H9 (cell line): ENCODE measurements around the gene CCNT2. TPM values are rescaled to one million over a fixed set of nuclear protein-coding genes. Genes with fewer than 3 reads are reported as not detected.

Experiments
- DNase-seq: peaks from one replicate; pipeline ENCODE4 v3.0.0-alpha.2; 2017
- H2AFZ ChIP-seq: one replicate; pipeline ENCODE4 v1.6.1; 2013; ENCODE audit warnings: mild to moderate bottlenecking, low read length, control low read depth, moderate library complexity
- H2AK5ac ChIP-seq: 2 replicates; pipeline ENCODE4 v1.6.1; 2013; ENCODE audit warnings: low read length, control low read depth, mixed read lengths; ENCODE audit not compliant: insufficient read length
- H2BK120ac ChIP-seq: one replicate; pipeline ENCODE4 v1.6.1; 2013; ENCODE audit warnings: low read depth, mild to moderate bottlenecking, low read length, control low read depth, inconsistent platforms; ENCODE audit not compliant: poor library complexity, severe bottlenecking
- H2BK12ac ChIP-seq: 2 replicates; pipeline ENCODE4 v1.6.1; 2013; ENCODE audit warnings: low read length, control low read depth, mixed read lengths, low read depth; ENCODE audit not compliant: insufficient read length
- H2BK15ac ChIP-seq: 2 replicates; pipeline ENCODE4 v1.6.1; 2013; ENCODE audit warnings: low read depth, low read length, control low read depth
- H2BK20ac ChIP-seq: one replicate; pipeline ENCODE4 v1.6.1; 2013; ENCODE audit warnings: low read depth, mild to moderate bottlenecking, low read length, control low read depth, inconsistent platforms; ENCODE audit not compliant: poor library complexity, severe bottlenecking
- H2BK5ac ChIP-seq: 2 replicates; pipeline ENCODE4 v1.6.1; 2013; ENCODE audit warnings: low read length, control low read depth, mixed read lengths; ENCODE audit not compliant: insufficient read length
- H3K14ac ChIP-seq: 2 replicates; pipeline ENCODE4 v1.6.1; 2013; ENCODE audit warnings: low read length, control low read depth; ENCODE audit not compliant: insufficient read depth
- H3K18ac ChIP-seq: 2 replicates; pipeline ENCODE4 v1.6.1; 2013; ENCODE audit warnings: low read depth, mild to moderate bottlenecking, mixed read lengths, low read length, control low read depth; ENCODE audit not compliant: insufficient read length
- H3K23ac ChIP-seq: 2 replicates; pipeline ENCODE4 v1.6.1; 2013; ENCODE audit warnings: low read length, control low read depth, mixed read lengths, low read depth; ENCODE audit not compliant: insufficient read length
- H3K23me2 ChIP-seq: 2 replicates; pipeline ENCODE4 v1.6.1; 2013; ENCODE audit warnings: low read depth, mild to moderate bottlenecking, mixed read lengths, low read length, control low read depth; ENCODE audit not compliant: insufficient read length, poor library complexity, severe bottlenecking
- H3K27ac ChIP-seq: 2 replicates; pipeline ENCODE4 v1.5.1; 2013; ENCODE audit warnings: low read length, control low read depth, mixed read lengths, low read depth; ENCODE audit not compliant: insufficient read length
- H3K27me3 ChIP-seq: 2 replicates; pipeline ENCODE4 v1.6.1; 2013; ENCODE audit warnings: low read length, control low read depth, inconsistent platforms; ENCODE audit not compliant: insufficient read depth
- H3K4ac ChIP-seq: 2 replicates; pipeline ENCODE4 v1.6.1; 2013; ENCODE audit warnings: low read depth, mild to moderate bottlenecking, control low read depth, inconsistent platforms, low read length, moderate library complexity
- H3K4me1 ChIP-seq: 2 replicates; pipeline ENCODE4 v1.6.1; 2013; ENCODE audit warnings: low read length, control low read depth, inconsistent platforms; ENCODE audit not compliant: insufficient read depth
- H3K4me2 ChIP-seq: 2 replicates; pipeline ENCODE4 v1.6.1; 2013; ENCODE audit warnings: low read length, control low read depth, mixed read lengths; ENCODE audit not compliant: insufficient read length, insufficient read depth
- H3K56ac ChIP-seq: 2 replicates; pipeline ENCODE4 v1.6.1; 2013; ENCODE audit warnings: low read depth, mild to moderate bottlenecking, mixed read lengths, low read length, control low read depth; ENCODE audit not compliant: insufficient read length
- H3K79me1 ChIP-seq: 2 replicates; pipeline ENCODE4 v1.6.1; 2013; ENCODE audit warnings: low read depth, mild to moderate bottlenecking, moderate library complexity, low read length, control low read depth, inconsistent platforms; ENCODE audit not compliant: insufficient read depth, poor library complexity, severe bottlenecking
- H3K79me2 ChIP-seq: 2 replicates; pipeline ENCODE4 v1.6.1; 2013; ENCODE audit warnings: low read length, control low read depth, inconsistent platforms; ENCODE audit not compliant: insufficient read depth
- H3K9ac ChIP-seq: 2 replicates; pipeline ENCODE4 v1.6.1; 2013; ENCODE audit warnings: low read length, control low read depth, mixed read lengths; ENCODE audit not compliant: insufficient read length; ENCODE audit errors: extremely low read depth
- H3K9me3 ChIP-seq: one replicate; pipeline ENCODE4 v1.6.1; 2013; ENCODE audit warnings: low read depth, low read length, inconsistent platforms; ENCODE audit not compliant: control insufficient read depth
- H3T11ph ChIP-seq: one replicate; pipeline ENCODE4 v1.6.1; 2013; ENCODE audit warnings: mild to moderate bottlenecking, low read length, control low read depth, inconsistent platforms
- H4K20me1 ChIP-seq: one replicate; pipeline ENCODE4 v1.6.1; 2013; ENCODE audit not compliant: control insufficient read depth, insufficient read length, insufficient read depth
- H4K5ac ChIP-seq: 2 replicates; pipeline ENCODE4 v1.6.1; 2013; ENCODE audit warnings: low read depth, mild to moderate bottlenecking, mixed read lengths, low read length, control low read depth; ENCODE audit not compliant: insufficient read length
- H4K8ac ChIP-seq: replicated peaks from 2 replicates; pipeline ENCODE4 v1.6.1; 2013; ENCODE audit warnings: low read length, control low read depth, mixed read lengths, low read depth; ENCODE audit not compliant: insufficient read length
- H4K91ac ChIP-seq: 2 replicates; pipeline ENCODE4 v1.6.1; 2013; ENCODE audit warnings: low read depth, mild to moderate bottlenecking, moderate library complexity, mixed read lengths, low read length, control low read depth; ENCODE audit not compliant: insufficient read length
- H3K27ac Mint-ChIP-seq, 3 experiments: 2 replicates in 2 of 3; 3 replicates in 1 of 3; pipeline ENCODE4 v1.8.0; 2020 to 2021; ENCODE audit warnings: mixed read lengths in 3 of 3, mild to moderate bottlenecking in 1 of 3, moderate library complexity in 1 of 3
- H3K27me3 Mint-ChIP-seq: 2 replicates; pipeline ENCODE4 v1.8.0; 2021; ENCODE audit warnings: low read depth, mild to moderate bottlenecking, moderate library complexity, mixed read lengths
- H3K36me3 Mint-ChIP-seq, 3 experiments: 2 replicates in 2 of 3; 3 replicates in 1 of 3; pipeline ENCODE4 v1.8.0; 2020 to 2021; ENCODE audit warnings: low read depth in 3 of 3, mixed read lengths in 3 of 3; ENCODE audit not compliant: insufficient read depth in 1 of 3
- H3K4me1 Mint-ChIP-seq, 2 experiments: 2 replicates each; pipeline ENCODE4 v1.8.0; 2020; ENCODE audit warnings: mixed read lengths in 2 of 2
- H3K4me3 Mint-ChIP-seq, 2 experiments: 2 replicates in 1 of 2; 3 replicates in 1 of 2; pipeline ENCODE4 v1.8.0; 2020 to 2021; ENCODE audit warnings: mild to moderate bottlenecking in 2 of 2, mixed read lengths in 2 of 2, moderate library complexity in 1 of 2
- H3K9me3 Mint-ChIP-seq, 2 experiments: 2 replicates in 1 of 2; 3 replicates in 1 of 2; pipeline ENCODE4 v1.8.0; 2020; ENCODE audit warnings: mild to moderate bottlenecking in 2 of 2, mixed read lengths in 2 of 2, moderate library complexity in 1 of 2
- WGBS: extraction: QIAGEN DNeasy Blood & Tissue Kit; methylation state at CpG from one replicate; pipeline ENCODE4 v1.1.7; 2013; ENCODE audit warnings: missing lambda C conversion rate, low lambda C conversion rate, mixed read lengths; ENCODE audit not compliant: insufficient read length; ENCODE audit errors: extremely low coverage; 5-methylcytosine and 5-hydroxymethylcytosine counted together
- total RNA-seq: library from RNA; stranded (reverse); gene quantifications from 2 replicates; pipeline ENCODE4 v1.2.1, GENCODE V29; 2021
- TF ChIP-seq, protein P1 (sequence below): fragments of 200-600 bp; sonication (generic); conservative IDR thresholded peaks from 3 replicates; pipeline ENCODE4 v1.8.0; 2021; ENCODE audit warnings: antibody characterized with exemption, mild to moderate bottlenecking

Gene CCNT2
- total RNA-seq, 1 experiment from 2014 or later = 42.0 TPM

- Histone ChIP-seq H3K4me2 (no peak overlapping the region), H2BK12ac (no peak overlapping the region), H2BK15ac (no peak overlapping the region), H3K14ac (no peak overlapping the region), H3K4ac (no peak overlapping the region), H2BK5ac (no peak overlapping the region), H4K8ac (no peak overlapping the region), H3K9me3 (no peaks in the 10 kb centered on the region), H3K18ac (no peak overlapping the region), H2BK120ac (no peak overlapping the region), H3K4me1 (no peaks in the 10 kb centered on the region; the same call in 1 of the 2 replicates), H2AK5ac (no peak overlapping the region), H4K91ac (no peak overlapping the region), H3K23ac (no peak overlapping the region), H2AFZ (no peak overlapping the region), H4K5ac (no peak overlapping the region), H3K56ac (no peak overlapping the region), H2BK20ac (no peak overlapping the region), H3K79me1 (peaks cover 3% of the 10 kb centered on the region), H3K79me2 (no peaks in the 10 kb centered on the region), H3K23me2 (no peaks in the 10 kb centered on the region), H4K20me1 (no peaks in the 10 kb centered on the region), H3K27me3 (no peaks in the 10 kb centered on the region), H3K27ac (no peak overlapping the region), H3K9ac (no peak overlapping the region), H3T11ph (no peak overlapping the region)
- H3K27me3 Mint-ChIP-seq = no peaks in the 10 kb centered on the region
- no peaks in the 10 kb centered on the region for H3K9me3 Mint-ChIP-seq
- WGBS = no CpG with 5 or more reads among the region's 7 CpGs
- DNase-seq = no peak
- peaks cover 38 to 83% (median 79%) of the 10 kb centered on the region in 3 experiments; a peak in 6 of 7 replicates for H3K36me3 Mint-ChIP-seq
- H3K4me1 Mint-ChIP-seq = peaks cover under 1 to 11% of the 10 kb centered on the region in 2 experiments
- TF ChIP-seq, protein P1, sequence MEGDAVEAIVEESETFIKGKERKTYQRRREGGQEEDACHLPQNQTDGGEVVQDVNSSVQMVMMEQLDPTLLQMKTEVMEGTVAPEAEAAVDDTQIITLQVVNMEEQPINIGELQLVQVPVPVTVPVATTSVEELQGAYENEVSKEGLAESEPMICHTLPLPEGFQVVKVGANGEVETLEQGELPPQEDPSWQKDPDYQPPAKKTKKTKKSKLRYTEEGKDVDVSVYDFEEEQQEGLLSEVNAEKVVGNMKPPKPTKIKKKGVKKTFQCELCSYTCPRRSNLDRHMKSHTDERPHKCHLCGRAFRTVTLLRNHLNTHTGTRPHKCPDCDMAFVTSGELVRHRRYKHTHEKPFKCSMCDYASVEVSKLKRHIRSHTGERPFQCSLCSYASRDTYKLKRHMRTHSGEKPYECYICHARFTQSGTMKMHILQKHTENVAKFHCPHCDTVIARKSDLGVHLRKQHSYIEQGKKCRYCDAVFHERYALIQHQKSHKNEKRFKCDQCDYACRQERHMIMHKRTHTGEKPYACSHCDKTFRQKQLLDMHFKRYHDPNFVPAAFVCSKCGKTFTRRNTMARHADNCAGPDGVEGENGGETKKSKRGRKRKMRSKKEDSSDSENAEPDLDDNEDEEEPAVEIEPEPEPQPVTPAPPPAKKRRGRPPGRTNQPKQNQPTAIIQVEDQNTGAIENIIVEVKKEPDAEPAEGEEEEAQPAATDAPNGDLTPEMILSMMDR = no peak
- no peak overlapping the region for H3K4me3 Mint-ChIP-seq
- no peak overlapping the region; a peak in 1 of 7 replicates for H3K27ac Mint-ChIP-seq
Observed at GRCh38 chr2:134949981-134950708, 31.5 kb downstream of the CCNT2 start.
